Measurements from ENCODE around the gene BRI3.
A peak's percentile ranks its signal among the peaks of the same experiment; 100 is the strongest.

Gene BRI3

GRCh38 chr7:98280791-98281756 lies at the start of gene BRI3:
TSS of gene BRI3 (plus strand) at chr7:98281686. CDS start at chr7:98281796, 110 bp downstream.
- DNase-seq (ENCODE audit: low read depth in 3 of 3, low spot score in 1 of 3) = peak; percentile 81 to 96 (median 83)

- no peak for DNase-seq (ENCODE audit: low read depth in 3 of 3, low spot score in 1 of 3)
Observed at GRCh38 chr7:98232263-98232585, 49.3 kb upstream of the BRI3 start.

GRCh38 chr7:98232799-98233198 lies 48.7 kb upstream of the BRI3 start:
- no peak for DNase-seq (ENCODE audit: low read depth in 3 of 3, low spot score in 1 of 3)

- DNase-seq (ENCODE audit: low read depth in 3 of 3, low spot score in 1 of 3) = no peak
Observed at GRCh38 chr7:98233219-98234070, 48.0 kb upstream of the BRI3 start.

- DNase-seq (ENCODE audit: low read depth in 3 of 3, low spot score in 1 of 3) = no peak
Observed at GRCh38 chr7:98234429-98235147, 46.9 kb upstream of the BRI3 start.

- no peak for DNase-seq (ENCODE audit: low read depth in 3 of 3, low spot score in 1 of 3)
Observed at GRCh38 chr7:98235901-98236300, 45.6 kb upstream of the BRI3 start.

- no peak for DNase-seq (ENCODE audit: low read depth in 3 of 3, low spot score in 1 of 3)
Observed at GRCh38 chr7:98236355-98237185, 44.9 kb upstream of the BRI3 start.

- no peak for DNase-seq (ENCODE audit: low read depth in 3 of 3, low spot score in 1 of 3)
Observed at GRCh38 chr7:98238076-98238475, 43.4 kb upstream of the BRI3 start.

GRCh38 chr7:98238976-98239375 lies 42.5 kb upstream of the BRI3 start:
- DNase-seq (ENCODE audit: low read depth in 3 of 3, low spot score in 1 of 3) = no peak

GRCh38 chr7:98240961-98241673 lies 40.4 kb upstream of the BRI3 start:
- no peak for DNase-seq (ENCODE audit: low read depth in 3 of 3, low spot score in 1 of 3)

GRCh38 chr7:98241674-98242241 lies 39.7 kb upstream of the BRI3 start:
- no peak for DNase-seq (ENCODE audit: low read depth in 3 of 3, low spot score in 1 of 3)

- no peak for DNase-seq (ENCODE audit: low read depth in 3 of 3, low spot score in 1 of 3)
Observed at GRCh38 chr7:98242342-98242741, 39.1 kb upstream of the BRI3 start.

GRCh38 chr7:98242934-98243333 lies 38.6 kb upstream of the BRI3 start:
- no peak for DNase-seq (ENCODE audit: low read depth in 3 of 3, low spot score in 1 of 3)

GRCh38 chr7:98244871-98245270 lies 36.6 kb upstream of the BRI3 start:
- DNase-seq (ENCODE audit: low read depth in 3 of 3, low spot score in 1 of 3) = no peak

- no peak for DNase-seq (ENCODE audit: low read depth in 3 of 3, low spot score in 1 of 3)
Observed at GRCh38 chr7:98248156-98248555, 33.3 kb upstream of the BRI3 start.

GRCh38 chr7:98249106-98249505 lies 32.4 kb upstream of the BRI3 start:
- DNase-seq (ENCODE audit: low read depth in 3 of 3, low spot score in 1 of 3) = no peak

GRCh38 chr7:98250789-98251188 lies 30.7 kb upstream of the BRI3 start:
- no peak for DNase-seq (ENCODE audit: low read depth in 3 of 3, low spot score in 1 of 3)

GRCh38 chr7:98251231-98251600 lies 30.3 kb upstream of the BRI3 start:
- DNase-seq (ENCODE audit: low read depth in 3 of 3, low spot score in 1 of 3) = peak in 1 of 3 donors; percentile 12

GRCh38 chr7:98251601-98252424 lies 29.7 kb upstream of the BRI3 start, which contains the start of gene TECPR1:
TSS of gene TECPR1 (minus strand) at chr7:98252232. CDS start at chr7:98246146, 6,086 bp downstream.
- DNase-seq (ENCODE audit: low read depth in 3 of 3, low spot score in 1 of 3) = peak; percentile 59 to 71 (median 68)

Data from stimulated activated CD4-positive, alpha-beta T cell treated with anti-CD3 and anti-CD28 coated beads, TNF-alpha, amount 100 ng/mL, for 1 hour (primary cell).